Astrocyte of the cerebellum (primary cell): ENCODE data around the gene SRSF4.
A peak's percentile ranks its signal among the peaks of the same experiment; 100 is the strongest.

Experiments used
- DNase-seq: peaks from one replicate; pipeline ENCODE4 v3.0.0-alpha.2; 2011; ENCODE audit warnings: low read depth
- H3K4me3 ChIP-seq: 2 replicates; pipeline ENCODE4 v1.5.1; 2011; ENCODE audit warnings: mild to moderate bottlenecking, low read depth, low read length, moderate library complexity
- in situ Hi-C: cut with HindIII; loops from 2 replicates; pipeline ENCODE4 v1.10.0; 2017; ENCODE audit warnings: low sequenced_read_pairs
- TF ChIP-seq, protein P1 (sequence below): IDR thresholded peaks from 2 replicates; pipeline ENCODE4 v1.5.1; 2012; ENCODE audit warnings: low read length, low read depth, moderate library complexity, mild to moderate bottlenecking; ENCODE audit errors: missing control alignments

The SRSF4 gene

GRCh38 chr1:29179641-29180184 is 2.0 kb downstream of the SRSF4 start:
- TF ChIP-seq, protein P1, sequence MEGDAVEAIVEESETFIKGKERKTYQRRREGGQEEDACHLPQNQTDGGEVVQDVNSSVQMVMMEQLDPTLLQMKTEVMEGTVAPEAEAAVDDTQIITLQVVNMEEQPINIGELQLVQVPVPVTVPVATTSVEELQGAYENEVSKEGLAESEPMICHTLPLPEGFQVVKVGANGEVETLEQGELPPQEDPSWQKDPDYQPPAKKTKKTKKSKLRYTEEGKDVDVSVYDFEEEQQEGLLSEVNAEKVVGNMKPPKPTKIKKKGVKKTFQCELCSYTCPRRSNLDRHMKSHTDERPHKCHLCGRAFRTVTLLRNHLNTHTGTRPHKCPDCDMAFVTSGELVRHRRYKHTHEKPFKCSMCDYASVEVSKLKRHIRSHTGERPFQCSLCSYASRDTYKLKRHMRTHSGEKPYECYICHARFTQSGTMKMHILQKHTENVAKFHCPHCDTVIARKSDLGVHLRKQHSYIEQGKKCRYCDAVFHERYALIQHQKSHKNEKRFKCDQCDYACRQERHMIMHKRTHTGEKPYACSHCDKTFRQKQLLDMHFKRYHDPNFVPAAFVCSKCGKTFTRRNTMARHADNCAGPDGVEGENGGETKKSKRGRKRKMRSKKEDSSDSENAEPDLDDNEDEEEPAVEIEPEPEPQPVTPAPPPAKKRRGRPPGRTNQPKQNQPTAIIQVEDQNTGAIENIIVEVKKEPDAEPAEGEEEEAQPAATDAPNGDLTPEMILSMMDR = no peak
- H3K4me3 ChIP-seq = peak overlapping the region; percentile 92
- DNase-seq = no peak
- in situ Hi-C loops = no loop called here

- in situ Hi-C loops = no loop called here
- no peak overlapping the region for H3K4me3 ChIP-seq
- DNase-seq = no peak
- TF ChIP-seq, protein P1 = no peak
Measured at GRCh38 chr1:29177022-29177705, 4.5 kb downstream of the SRSF4 start.

DNA sequence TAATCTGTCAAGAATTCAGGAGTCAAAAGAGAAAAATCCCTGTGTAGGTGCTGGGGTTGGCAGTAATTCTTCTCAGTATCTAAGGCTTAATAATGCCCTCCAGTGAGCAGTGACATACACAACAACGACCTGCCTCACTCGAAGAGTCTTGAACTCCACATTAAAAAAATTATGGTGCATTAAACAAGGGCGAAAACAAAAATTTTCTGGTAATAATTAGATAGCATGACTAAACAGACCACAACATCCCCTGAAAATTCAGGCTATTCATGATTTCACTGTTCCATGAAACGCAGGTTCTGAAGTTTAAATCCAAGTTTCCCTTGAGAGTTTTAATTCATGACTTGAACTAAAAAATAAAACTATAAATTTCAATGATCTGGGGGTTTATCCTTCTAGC is 5.1 kb downstream of the SRSF4 start:
- TF ChIP-seq, protein P1 = no peak
- no peak overlapping the region for H3K4me3 ChIP-seq
- no peak for DNase-seq
- in situ Hi-C loops = no loop called here

GRCh38 chr1:29172415-29172939 is 9.2 kb downstream of the SRSF4 start:
- TF ChIP-seq, protein P1 = no peak
- in situ Hi-C loops = no loop called here
- DNase-seq = no peak
- H3K4me3 ChIP-seq = no peak overlapping the region

DNA sequence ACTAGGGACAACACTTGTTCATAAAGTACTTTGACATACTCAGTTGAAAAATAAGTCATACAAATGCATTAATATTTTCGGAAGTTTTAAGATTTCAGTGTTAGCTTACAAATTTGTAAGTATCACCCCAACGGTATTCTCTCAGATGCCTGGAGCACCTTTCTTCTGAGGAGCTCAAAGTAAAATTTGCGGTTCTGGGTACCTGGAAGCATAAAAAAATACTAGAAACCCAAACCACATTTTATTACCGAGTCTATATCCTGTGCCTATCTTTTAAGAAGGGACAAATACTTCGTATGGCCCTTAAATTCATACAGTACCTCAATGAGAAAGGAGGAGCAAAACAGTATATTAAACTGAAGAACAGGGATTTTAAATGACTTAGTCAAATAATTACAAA is 10.2 kb downstream of the SRSF4 start:
- DNase-seq = no peak
- in situ Hi-C loops = no loop called here
- H3K4me3 ChIP-seq = no peak overlapping the region
- TF ChIP-seq, protein P1 = no peak

GRCh38 chr1:29171089-29171488 is 10.6 kb downstream of the SRSF4 start:
- in situ Hi-C loops = no loop called here
- DNase-seq = no peak
- TF ChIP-seq, protein P1 = no peak
- H3K4me3 ChIP-seq = no peak overlapping the region
